GM13977 (cell line): ENCODE results near the gene TMEM151A.

Experiments used
- DNase-seq: peaks from one replicate; pipeline ENCODE4 v3.0.0; 2012; ENCODE audit warnings: low spot score
- in situ Hi-C: fragments of 300-500 bp; cut with MboI; formaldehyde crosslinking; loops from one replicate; pipeline ENCODE4 v1.12.0; 2022; ENCODE audit warnings: low sequenced_read_pairs, low pct_unique_long_range_greater_than_20kb, mixed read lengths, inconsistent platforms; ENCODE audit not compliant: unreplicated experiment
- TF ChIP-seq, protein P1 (sequence below): IDR thresholded peaks from 2 replicates; pipeline ENCODE4 v1.5.1; 2012; ENCODE audit warnings: mild to moderate bottlenecking, control low read depth; ENCODE audit not compliant: insufficient read depth; ENCODE audit errors: extremely low read depth, missing control alignments

Gene TMEM151A

DNA sequence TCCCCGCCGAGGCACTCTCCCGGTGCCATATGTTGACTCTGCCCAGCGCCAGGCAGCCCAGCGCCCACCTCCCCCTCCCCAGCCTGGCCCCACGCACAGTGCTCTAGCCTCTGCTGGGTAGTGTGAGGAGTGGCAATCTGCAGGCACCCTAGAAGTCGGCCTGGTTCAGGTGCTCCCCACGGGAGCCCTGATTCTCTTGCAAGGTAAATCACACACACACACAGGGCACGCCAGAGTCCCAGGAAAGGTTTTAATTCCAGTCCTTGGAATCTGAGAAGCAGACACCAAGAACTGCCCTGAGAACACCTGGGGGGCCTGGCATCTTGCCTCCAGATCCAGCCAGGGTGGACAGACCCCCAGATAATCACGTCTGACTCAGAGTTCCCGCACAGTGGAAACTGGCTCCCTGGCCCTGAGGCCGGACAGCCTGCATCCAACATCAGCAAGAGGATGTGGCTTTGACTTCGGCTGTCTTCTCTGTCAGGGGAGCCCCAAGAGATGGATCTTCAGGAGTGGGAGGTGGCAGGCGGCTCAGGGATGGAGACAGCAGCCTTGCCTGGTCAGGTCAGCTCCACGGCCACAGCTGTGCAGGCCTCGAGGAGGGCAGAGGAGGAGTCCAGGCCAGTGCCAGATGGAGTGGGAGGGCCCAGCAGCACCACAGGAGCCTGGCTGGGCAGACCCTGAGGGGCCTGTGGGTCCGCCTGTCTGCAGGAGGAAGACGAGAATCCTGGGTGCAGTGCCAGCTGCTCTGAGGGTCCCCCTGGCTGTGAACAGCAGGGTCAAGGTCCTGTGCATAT is 45.6 kb downstream of the TMEM151A start:
- no peak for DNase-seq
- in situ Hi-C loops: no loop called here
- TF ChIP-seq, protein P1, sequence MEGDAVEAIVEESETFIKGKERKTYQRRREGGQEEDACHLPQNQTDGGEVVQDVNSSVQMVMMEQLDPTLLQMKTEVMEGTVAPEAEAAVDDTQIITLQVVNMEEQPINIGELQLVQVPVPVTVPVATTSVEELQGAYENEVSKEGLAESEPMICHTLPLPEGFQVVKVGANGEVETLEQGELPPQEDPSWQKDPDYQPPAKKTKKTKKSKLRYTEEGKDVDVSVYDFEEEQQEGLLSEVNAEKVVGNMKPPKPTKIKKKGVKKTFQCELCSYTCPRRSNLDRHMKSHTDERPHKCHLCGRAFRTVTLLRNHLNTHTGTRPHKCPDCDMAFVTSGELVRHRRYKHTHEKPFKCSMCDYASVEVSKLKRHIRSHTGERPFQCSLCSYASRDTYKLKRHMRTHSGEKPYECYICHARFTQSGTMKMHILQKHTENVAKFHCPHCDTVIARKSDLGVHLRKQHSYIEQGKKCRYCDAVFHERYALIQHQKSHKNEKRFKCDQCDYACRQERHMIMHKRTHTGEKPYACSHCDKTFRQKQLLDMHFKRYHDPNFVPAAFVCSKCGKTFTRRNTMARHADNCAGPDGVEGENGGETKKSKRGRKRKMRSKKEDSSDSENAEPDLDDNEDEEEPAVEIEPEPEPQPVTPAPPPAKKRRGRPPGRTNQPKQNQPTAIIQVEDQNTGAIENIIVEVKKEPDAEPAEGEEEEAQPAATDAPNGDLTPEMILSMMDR: no peak

DNA sequence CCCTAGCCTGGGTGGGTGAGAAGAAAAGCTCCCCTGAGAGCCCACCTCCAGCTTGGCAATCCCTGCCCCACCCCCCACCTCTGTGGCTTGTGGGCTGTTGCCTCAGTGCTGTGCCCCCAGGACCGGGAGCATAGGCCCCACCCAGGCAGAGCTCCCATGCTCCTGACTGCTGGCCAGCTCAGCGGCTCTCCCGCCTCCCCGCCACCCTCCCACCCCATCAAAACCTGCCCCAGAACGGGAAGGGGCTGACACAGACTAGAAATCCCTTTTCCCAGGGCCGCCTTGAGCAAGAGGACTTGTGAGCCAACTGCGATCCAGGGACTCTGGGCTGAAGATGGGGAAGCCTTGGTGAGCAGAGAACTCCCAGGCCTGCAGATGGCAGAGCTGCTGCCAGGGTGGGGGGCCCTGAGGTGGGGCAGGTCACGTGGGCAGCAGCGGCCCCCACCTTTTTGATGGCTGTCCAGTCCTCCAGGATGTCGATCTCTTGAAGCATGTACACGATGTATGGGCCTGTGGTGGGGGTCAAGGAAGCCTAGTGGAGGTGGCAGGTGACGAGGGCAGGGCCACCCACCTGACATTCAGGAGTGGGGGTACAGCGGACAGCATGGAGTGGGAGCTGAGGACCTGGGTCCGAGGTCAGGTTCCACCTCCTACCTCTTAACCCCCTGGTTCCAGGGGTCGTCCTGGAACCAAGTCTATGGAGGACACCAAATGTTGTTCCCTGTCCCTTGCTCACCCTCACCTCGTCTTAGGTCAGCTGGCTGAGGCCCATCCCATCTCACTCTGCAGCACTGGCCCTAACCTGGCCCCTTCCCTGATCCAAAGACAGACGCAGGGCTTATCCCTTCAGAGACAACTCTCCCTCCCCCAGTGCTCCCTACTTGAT is 46.8 kb downstream of the TMEM151A start:
- TF ChIP-seq, protein P1: no peak
- no peak for DNase-seq
- in situ Hi-C loops: no loop called here

DNA sequence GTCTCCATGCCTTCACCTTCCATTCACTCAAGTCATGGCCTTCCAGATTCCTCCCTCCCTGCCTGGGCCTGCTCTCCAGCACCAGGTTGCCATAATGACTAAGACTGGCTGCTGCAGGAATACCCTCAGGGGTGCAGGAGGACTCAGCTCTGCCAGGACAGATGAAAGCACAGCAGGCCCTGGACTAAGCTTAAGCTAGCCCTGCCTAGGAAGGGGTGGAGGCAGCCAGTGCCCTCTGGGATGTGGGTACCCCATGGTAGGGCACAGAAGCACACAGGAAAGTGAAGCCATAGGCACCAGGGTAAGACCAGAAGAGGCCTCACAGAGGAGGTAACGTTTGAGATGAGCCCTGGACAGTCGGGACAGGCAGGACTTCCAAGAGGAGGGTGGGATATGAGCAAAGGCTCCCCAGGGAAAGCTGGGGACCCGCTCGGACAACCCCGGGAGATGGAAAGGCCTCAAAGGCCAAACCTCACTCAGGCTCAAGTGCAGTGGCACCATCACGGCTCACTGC is 47.5 kb downstream of the TMEM151A start:
- TF ChIP-seq, protein P1: no peak
- no peak for DNase-seq
- in situ Hi-C loops: no loop called here

DNA sequence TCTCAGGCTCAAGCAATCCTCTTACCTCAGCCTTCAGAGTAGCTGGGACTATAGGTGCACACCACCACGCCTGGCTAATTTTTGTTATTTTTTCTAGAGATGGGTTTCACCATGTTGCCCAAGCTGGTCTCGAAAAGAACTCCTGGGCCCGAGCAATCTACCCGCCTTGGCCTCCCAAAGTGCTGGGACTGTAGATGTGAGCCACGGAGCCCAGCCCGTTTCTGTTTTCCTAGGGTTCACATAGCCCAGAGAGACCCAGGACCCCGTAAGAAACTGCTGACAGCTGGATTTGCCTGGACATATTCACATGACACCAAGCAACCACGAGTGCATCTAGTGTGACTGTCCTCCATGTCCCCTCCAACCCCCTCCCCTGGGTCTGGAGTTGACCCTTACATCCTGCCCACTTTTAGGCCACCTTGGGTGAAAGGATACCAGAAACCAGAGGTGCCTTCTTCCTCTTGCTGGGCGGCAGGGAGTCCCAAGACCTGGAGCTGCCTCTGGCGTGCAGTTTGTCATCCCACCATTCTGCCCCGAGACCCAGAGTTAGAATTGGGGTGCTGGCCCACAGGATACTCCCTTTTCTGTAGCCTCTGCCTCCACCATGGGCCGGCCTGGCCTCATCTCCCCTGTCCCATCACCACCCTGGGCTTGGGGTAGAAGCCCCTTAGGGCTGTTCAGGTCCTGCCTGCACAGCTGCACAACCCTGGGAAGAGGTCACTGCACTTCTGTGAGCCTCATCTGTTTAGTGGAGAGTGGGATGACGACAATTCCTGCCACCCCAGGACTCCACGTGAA is 48.2 kb downstream of the TMEM151A start:
- in situ Hi-C loops: no loop called here
- DNase-seq: no peak
- TF ChIP-seq, protein P1: no peak

DNA sequence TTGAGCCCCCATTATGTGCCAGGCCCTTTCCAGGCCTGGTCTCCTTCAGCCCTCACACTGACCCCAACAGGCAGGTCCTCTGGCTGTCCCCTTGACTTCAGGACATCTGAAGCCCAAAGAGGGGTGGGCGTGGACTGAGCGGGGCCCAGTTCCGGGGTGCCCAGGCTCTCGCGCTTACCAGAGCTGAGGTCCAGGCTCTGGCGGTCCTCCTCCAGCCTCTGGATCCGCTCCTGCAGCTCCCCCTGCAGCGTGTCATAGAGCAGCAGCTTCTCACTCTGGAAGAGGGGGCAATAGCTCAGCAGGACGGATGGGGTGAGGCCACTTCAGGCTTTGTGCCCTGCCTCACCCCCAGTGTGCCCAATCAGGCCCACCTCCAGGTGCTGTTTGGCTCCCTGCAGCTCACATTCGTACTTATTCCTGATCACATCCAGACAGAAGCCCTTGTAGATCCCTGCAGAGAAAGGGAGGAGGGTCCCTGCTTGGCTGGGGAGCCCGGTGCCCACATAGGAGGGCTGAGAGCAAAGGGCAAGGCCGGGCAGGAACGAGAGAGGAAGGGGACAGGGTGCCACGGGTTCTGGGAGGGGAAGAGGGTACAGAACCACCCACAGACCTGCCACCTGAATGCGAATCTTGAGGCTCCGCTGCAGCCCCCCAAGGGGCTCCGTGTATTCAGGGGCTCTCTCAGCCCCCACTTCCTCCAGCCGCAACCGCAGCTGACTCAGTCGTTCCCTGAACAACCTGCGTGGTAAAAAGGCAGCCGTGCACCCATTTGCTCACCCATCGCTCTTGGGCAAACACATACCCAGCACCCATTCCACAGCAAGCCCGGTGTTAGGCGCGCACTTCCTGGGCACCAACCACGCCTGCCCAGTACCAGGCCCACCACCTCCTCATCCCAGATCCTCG is 49.2 kb downstream of the TMEM151A start:
- in situ Hi-C loops: no loop called here
- TF ChIP-seq, protein P1: no peak
- DNase-seq: no peak
